ENCODE measurements around the gene ASCC3. TPM values are rescaled to one million over a fixed set of nuclear protein-coding genes. Genes with fewer than 3 reads are reported as not detected.

ASCC3 gene
- total RNA-seq, 2 experiments from 2014 or later, result 55.9 to 58.4 TPM

DNA sequence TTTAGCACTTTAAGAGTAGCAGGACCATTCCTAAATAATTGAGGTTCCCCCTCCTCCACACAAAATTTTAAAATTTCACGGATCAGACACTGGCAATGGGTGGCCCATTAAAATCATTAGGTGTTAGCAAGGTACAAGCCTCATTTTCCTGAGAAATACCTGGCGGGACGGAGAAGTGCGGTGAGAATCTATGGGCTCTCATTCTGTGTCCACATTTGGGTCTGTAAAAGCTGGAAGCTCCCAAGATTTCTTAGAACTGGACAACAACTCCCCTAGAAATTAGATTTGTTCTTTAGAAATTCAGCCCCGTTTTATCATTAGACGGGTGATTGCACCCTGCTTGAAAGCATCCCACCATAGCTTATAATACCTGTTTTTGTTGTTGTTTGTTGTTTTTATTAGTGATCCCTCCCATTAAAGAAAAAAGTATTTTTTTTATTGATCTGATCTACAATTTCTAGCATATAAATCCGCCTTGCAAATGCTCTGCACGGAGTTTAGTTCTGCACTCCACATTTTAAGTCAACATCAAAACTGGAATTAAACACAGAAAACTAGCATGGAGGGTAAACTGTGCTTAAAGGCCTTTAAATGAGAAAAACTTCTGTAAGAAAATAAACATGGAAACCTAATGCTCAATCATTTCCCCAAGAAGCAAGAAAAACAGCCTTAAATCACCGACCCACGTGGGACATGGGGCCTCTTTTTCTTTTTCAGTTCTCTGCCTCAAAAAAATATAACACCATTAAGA is 422.1 kb downstream of the ASCC3 start:
- DNase-seq, result no peak
- H3K4me1 Mint-ChIP-seq (ENCODE audit: low read depth), result peaks cover 8% of the 10 kb centered on the region
- H3K4me3 Mint-ChIP-seq, result no peak overlapping the region
- H3K27ac Mint-ChIP-seq, result no peak overlapping the region
- H3K27me3 Mint-ChIP-seq (ENCODE audit: low read depth), result peaks cover 87% of the 10 kb centered on the region
- intact Hi-C loops (cut with micrococcal nuclease), result loop anchor here (1.0 to 5.0 kb wide), 2 partner anchors 12 to 943 kb away; no protein-coding TSS in a partner anchor
- H3K36me3 Mint-ChIP-seq (ENCODE audit: low read depth), result peaks cover 10% of the 10 kb centered on the region
- H3K9me3 Mint-ChIP-seq, result peaks cover 5% of the 10 kb centered on the region
- CTCF ChIA-PET, result no interaction called here

Data from activated naive CD4-positive, alpha-beta T cell treated with anti-CD3 and anti-CD28 coated beads for 36 hours (primary cell).